Fibroblast of lung (primary cell): ENCODE results near the gene DPP6.

Experiments
- EZH2 ChIP-seq: IDR thresholded peaks from 2 replicates; pipeline ENCODE4 v1.5.1; 2012; ENCODE audit warnings: low read length, control low read depth, mild to moderate bottlenecking; ENCODE audit errors: missing control alignments
- TF ChIP-seq, protein P1 (sequence below), 2 donors: IDR thresholded peaks in 1 of 2; conservative IDR thresholded peaks in 1 of 2; 1 replicate in 1 of 2; 2 replicates in 1 of 2; pipeline ENCODE4 v1.5.1; 2011 to 2012; ENCODE audit warnings: low read length in 2 of 2, control low read depth in 1 of 2, inconsistent platforms in 1 of 2, low read depth in 1 of 2, mild to moderate bottlenecking in 1 of 2

GRCh38 chr7:154746571-154747360, 694.6 kb downstream of the DPP6 start:
- TF ChIP-seq EZH2: no peak
- TF ChIP-seq, protein P1, sequence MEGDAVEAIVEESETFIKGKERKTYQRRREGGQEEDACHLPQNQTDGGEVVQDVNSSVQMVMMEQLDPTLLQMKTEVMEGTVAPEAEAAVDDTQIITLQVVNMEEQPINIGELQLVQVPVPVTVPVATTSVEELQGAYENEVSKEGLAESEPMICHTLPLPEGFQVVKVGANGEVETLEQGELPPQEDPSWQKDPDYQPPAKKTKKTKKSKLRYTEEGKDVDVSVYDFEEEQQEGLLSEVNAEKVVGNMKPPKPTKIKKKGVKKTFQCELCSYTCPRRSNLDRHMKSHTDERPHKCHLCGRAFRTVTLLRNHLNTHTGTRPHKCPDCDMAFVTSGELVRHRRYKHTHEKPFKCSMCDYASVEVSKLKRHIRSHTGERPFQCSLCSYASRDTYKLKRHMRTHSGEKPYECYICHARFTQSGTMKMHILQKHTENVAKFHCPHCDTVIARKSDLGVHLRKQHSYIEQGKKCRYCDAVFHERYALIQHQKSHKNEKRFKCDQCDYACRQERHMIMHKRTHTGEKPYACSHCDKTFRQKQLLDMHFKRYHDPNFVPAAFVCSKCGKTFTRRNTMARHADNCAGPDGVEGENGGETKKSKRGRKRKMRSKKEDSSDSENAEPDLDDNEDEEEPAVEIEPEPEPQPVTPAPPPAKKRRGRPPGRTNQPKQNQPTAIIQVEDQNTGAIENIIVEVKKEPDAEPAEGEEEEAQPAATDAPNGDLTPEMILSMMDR (conservative IDR thresholded peaks at IDR 0.05 in 1 of 2, IDR thresholded peaks at IDR 0.05 in 1 of 2; ENCODE audit: low read depth in 1 of 2, low read length in 2 of 2): no peak
